NCI-H446 treated with DMSO at 0.1 percent for 48 hours (cell line): ENCODE data around the gene KLF9.

ENCODE experiments used
- DNase-seq: peaks from one replicate; lab custom pipeline; 2025; lab: John Stamatoyannopoulos, UW

KLF9 gene

GRCh38 chr9:70355801-70356200 is 58.7 kb downstream of the KLF9 start:
- no peak for DNase-seq

- no peak for DNase-seq
These were observed 61.7 kb downstream of the KLF9 start for GRCh38 chr9:70352802-70353201.

DNA sequence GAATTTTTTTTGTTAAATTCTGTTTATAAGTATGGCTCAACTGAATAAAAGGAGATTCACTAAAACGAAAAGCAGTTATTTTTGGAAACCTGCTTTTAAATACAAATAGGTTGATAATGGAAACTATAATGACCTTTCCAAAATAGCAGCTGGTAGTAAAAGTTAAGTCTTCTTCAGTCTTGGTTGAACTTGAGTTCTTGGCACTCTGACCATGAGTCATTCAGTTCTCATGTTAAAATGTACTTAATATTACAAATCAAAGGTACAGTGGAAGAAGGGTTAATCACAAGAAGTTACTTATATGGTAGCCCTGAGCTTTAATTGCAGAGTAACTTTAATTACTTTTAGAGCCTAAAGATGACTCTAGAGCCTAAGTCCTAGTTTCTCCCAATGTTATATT is 62.1 kb downstream of the KLF9 start:
- DNase-seq: no peak

DNA sequence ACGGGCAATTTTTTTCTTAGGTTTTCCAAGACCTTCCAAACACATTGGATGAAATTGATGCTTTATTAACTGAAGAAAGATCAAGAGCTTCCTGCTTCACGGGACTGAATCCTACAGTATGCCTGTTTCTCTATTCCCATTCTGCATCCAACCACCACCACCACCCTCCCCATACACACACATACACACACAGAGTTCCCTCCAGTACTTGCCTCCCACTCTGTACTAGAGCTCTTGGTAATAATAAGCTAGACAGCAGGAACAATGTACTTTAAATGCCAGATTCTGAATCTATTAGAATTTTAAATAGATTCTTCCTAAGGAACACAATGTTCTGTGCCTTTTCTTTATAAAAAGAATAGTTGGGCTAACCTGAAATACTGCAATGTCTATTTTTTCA is 67.4 kb downstream of the KLF9 start:
- DNase-seq: no peak

- no peak for DNase-seq
These were observed 73.9 kb downstream of the KLF9 start for GRCh38 chr9:70340572-70340971.
